CD4-positive, alpha-beta T cell treated with Interleukin-10 for 1 hour (primary cell): ENCODE results near the gene ADGRG4.
"Not testable (repeated sequence)": the region's sequence is repeated elsewhere in the genome, so short reads cannot be mapped to it uniquely, and the experiment has no call there.

Source experiments
- DNase-seq: peaks from one replicate; pipeline ENCODE4 v3.0.0-alpha.2; 2020

Gene ADGRG4, protein sequence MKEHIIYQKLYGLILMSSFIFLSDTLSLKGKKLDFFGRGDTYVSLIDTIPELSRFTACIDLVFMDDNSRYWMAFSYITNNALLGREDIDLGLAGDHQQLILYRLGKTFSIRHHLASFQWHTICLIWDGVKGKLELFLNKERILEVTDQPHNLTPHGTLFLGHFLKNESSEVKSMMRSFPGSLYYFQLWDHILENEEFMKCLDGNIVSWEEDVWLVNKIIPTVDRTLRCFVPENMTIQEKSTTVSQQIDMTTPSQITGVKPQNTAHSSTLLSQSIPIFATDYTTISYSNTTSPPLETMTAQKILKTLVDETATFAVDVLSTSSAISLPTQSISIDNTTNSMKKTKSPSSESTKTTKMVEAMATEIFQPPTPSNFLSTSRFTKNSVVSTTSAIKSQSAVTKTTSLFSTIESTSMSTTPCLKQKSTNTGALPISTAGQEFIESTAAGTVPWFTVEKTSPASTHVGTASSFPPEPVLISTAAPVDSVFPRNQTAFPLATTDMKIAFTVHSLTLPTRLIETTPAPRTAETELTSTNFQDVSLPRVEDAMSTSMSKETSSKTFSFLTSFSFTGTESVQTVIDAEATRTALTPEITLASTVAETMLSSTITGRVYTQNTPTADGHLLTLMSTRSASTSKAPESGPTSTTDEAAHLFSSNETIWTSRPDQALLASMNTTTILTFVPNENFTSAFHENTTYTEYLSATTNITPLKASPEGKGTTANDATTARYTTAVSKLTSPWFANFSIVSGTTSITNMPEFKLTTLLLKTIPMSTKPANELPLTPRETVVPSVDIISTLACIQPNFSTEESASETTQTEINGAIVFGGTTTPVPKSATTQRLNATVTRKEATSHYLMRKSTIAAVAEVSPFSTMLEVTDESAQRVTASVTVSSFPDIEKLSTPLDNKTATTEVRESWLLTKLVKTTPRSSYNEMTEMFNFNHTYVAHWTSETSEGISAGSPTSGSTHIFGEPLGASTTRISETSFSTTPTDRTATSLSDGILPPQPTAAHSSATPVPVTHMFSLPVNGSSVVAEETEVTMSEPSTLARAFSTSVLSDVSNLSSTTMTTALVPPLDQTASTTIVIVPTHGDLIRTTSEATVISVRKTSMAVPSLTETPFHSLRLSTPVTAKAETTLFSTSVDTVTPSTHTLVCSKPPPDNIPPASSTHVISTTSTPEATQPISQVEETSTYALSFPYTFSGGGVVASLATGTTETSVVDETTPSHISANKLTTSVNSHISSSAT (N-terminal part only)

DNA sequence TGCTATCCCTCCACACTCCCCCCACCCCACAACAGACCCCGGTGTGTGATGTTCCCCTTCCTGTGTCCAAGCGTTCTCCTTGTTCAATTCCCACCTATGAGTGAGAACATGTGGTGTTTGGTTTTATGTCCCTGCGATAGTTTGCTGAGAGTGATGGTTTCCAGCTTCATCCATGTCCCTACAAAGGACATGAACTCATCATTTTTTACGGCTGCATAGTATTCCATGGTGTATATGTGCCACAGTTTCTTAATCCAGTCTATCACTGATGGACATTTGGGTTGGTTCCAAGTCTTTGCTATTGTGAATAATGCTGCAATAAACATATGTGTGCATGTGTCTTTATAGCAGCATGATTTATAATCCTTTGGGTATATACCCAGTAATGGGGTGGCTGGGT is at the start of gene ADGRG4:
Gene ADGRG4, plus strand, starts transcription at position 243 of the 400 bp plus-strand sequence. CDS start 7,815 bp downstream, outside the sequence.
- DNase-seq, result not testable (repeated sequence)

GRCh38 chrX:136251041-136251991 is 49.4 kb upstream of the ADGRG4 start, which contains the start of gene MAP7D3:
Gene MAP7D3 (minus strand): TSS chrX:136251400. CDS start chrX:136251358, 42 bp downstream.
- peak; percentile 73 for DNase-seq

GRCh38 chrX:136255541-136255940 is 45.2 kb upstream of the ADGRG4 start:
- no peak for DNase-seq

DNA sequence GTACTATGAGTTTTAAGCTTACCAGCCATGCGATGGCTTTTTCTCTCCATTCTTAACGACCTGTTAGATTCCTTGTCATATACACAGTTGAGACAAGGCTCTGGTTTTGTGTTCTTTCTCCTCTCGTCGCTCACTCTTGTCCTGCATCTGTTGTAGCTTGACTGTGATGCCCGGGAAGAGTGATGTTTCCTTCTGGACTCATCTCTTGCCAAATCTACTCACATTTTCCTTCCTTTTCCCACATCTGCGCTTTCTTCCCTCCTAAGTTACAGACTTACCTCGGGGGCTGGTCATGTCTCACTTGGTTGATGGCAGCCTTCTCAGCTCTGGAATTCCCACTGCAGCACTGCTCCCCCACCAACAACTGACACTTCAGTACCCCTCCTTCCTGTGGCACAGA is 44.7 kb upstream of the ADGRG4 start:
- no peak for DNase-seq

GRCh38 chrX:136258951-136259350 is 41.8 kb upstream of the ADGRG4 start:
- no peak for DNase-seq

GRCh38 chrX:136259543-136259942 is 41.2 kb upstream of the ADGRG4 start:
- peak; percentile 15 for DNase-seq

DNA sequence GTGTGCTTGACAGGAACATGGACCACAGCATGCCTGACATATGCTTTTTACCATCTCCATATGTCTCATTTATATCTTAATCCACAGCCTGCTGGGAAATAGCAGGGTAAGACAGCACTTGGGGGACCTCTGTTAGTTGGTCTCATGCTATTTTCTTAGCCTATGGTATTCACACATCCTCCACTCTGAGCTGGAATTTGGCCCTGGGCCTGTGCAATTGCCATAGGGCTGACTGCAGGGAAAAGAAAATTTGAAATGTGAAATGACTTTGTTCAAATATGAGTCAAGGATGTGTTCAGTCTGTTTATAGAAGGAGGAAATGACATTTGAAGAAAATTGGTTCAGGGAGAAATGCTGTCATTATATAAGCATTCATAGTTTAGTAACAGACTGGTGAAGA is 40.0 kb upstream of the ADGRG4 start:
- no peak for DNase-seq

DNA sequence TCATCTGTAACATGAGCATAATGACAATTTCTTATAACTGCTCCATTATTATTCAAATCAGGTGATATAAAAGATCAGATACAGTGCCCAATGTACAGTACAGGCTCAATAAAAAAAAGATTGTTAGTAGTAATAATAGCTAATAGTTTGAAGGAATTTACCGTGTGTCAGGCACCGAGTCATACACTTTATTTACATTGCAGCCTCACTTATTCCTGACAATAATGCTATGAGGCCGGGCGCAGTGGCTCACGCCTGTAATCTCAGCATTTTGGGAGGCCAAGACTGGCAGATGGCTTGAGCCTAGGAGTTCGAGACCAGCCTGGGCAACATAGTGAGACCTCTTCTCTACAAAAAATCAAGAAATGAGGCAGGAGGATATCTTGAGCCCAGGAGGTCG is 39.4 kb upstream of the ADGRG4 start:
- DNase-seq, result no peak

GRCh38 chrX:136262243-136262642 is 38.5 kb upstream of the ADGRG4 start:
- no peak for DNase-seq

- no peak for DNase-seq
Measured at GRCh38 chrX:136262812-136263315, 37.9 kb upstream of the ADGRG4 start.

DNA sequence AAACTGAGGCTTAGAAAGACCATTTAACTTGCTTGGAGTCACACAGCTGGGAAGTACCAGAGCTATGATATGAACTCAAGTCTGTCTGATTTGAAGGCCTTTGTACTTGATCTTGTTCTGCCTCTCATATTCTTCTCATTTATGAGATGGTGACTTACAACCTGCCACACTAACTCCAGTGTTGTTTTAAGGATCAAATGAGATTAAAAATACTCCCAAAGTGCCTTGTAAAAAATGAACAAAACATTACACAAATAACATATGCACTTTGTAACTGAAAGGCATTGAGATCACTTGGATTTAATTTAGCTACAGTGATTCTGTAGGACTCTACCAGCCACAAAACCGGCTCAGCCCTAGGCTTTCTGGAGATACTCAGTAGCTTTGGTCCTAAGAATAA is 33.9 kb upstream of the ADGRG4 start:
- DNase-seq, result no peak

DNA sequence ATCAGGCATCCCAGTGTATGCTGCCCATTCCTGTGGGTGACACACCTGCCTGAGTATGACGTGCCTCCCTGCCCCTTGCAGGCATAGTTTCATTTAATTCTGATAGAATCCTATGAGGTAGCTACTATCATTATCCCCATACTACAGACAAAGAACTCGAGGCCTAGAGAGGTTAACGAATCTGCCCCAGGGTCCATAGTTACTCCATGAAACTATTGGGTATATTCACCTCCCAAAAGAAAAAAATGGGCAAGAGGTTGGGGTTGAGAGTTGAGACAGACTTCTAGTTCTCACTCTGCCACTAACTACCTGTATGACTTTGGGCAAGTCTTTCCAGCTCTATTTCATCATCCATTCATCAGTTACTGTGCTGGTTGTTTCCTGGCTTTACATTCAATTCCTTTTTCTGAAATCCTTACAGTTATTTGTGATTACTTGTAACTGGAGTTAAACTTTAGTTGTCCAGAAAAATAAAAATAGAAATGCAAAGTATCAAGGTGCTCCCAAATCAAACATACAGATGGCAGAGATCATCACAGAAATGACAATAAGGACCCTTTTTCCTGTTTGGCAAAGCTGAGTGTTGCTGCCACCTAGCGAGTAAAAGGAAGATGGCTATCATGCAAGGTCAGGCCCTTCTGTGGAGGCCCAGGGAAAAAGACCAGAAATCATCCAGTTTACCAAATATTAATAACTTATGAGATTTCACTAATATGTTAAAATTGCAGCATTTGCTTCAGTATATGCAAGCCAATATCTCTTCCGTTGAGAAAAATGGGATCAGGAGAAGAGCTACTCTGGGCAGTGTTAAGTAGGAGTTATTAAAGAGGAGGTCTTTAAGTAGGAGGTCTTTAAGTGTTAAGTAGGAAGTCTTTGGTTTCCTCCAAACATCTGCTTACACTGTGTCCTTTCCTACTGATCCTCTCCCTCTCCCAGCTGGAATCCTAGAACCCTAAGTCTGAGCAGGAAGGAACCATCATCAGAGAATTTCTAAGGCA is 32.4 kb upstream of the ADGRG4 start:
- DNase-seq, result peak; percentile 57

DNA sequence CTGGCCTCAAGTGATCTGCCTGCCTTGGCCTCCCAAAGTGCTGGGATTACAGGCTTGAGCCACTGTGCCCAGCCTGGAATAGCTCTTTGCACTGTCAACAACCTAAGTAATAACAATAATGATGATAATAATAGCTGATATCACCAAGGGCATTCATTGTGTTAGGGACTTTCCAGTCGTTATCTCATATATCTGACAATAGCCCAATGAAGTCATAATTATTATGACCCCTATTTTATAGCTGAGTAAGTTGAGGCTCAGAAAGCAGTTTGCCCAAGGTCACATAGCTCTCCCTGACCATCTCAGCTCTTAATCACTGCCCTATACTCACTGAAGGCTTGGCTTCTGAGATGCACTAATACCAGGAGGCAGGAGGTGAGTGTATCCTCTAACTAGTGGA is 30.8 kb upstream of the ADGRG4 start:
- DNase-seq, result no peak

DNA sequence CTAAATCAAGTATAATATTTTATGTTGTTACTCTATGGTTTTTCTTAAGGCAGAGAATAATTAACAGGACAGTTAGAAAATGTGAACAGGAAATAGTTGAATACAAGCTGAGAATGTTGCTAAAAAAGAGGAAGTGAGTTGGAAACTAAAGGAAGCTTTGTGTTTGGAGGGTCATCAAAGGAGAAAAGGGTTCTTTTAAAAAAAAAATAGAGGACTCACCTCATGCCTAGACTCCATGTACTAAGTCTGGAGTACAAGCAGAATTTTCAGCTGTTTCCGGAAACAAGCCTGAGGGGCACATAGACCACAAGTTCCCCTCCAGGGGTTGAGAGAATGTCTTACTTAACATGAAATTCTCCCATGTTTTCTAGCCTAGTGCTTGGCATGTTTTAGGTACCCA is 29.5 kb upstream of the ADGRG4 start:
- no peak for DNase-seq

DNA sequence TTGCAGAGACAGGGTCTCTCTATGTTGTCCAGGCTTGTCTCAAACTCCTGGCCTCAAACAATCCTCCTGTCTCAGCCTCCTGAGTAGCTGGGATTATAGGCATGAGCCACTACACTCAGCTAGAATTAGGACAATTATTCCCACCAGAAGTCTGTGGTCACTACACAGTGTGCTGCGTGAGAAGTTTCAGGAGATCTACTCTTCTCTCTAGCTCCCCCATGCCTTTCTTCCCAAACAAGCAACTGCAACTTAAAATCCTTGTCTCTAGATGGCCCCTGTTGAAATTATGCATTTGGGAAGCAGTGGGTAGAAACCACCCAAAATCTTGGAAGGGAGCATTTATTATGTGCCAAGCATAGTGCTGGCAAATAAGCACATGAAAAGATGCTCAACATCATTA is 28.4 kb upstream of the ADGRG4 start:
- no peak for DNase-seq

- DNase-seq, result no peak
Measured at GRCh38 chrX:136273986-136274385, 26.8 kb upstream of the ADGRG4 start.

DNA sequence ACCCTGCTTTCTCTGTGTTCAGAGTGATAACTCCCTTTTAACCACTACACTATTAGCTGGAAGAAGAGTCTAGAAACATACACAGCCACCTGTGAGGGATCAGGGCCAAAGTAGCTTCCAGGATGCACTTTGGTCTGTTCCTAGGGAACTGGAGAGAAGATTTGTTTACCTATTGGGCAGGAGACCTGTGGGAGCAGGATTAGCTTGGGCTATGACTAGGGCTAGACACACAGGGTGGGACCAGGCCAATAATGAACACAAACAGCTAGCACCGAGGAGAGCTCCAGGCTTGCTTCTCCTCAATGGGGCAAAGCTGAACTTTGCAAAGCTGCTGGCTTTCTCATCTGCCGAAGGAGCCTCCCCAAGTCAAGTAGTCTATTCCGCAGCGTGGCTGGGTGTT is 25.2 kb upstream of the ADGRG4 start:
- DNase-seq, result no peak

GRCh38 chrX:136286375-136286774 is 14.4 kb upstream of the ADGRG4 start:
- DNase-seq, result not testable (repeated sequence)

DNA sequence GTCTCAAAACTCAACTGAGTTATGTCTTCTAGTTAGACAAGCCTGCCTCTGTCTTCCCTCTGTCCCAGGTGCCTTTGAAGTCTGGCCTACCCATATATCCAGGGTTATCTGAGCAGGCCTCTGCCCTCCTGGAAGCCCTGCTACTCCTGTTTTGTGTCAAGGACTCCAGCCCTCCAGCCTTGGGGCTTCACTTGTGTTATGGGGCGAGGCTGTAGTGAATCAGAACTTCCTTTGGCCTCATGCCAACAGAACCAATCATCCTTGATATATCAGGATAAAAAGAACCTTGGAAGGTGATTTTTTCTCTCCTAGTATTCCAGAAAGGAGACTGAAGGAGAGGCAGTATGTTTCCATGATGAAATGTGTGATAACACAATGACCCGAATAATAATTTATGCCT is 8.9 kb upstream of the ADGRG4 start:
- DNase-seq, result no peak

DNA sequence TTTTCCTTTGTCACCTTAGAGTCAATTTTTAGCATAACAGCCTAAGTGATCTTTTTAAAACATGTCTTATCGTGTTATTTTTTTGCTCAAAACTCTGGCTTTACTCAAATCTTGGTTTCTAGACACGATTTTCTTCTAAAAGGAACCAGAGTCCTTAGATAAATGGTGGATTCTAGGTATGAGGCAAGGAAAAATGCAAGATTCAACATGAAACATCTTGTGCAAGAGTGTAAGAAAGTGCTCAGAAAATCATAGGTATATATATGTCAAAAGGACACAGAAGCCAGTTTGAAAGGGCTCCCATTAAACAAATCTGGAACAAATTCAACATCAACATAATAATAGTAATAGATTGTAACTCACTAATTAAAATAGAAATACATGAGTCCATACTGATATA is 8.1 kb upstream of the ADGRG4 start:
- no peak for DNase-seq
